ENCODE measurements around the gene STING1. TPM values are rescaled to one million over a fixed set of nuclear protein-coding genes. Genes with fewer than 3 reads are reported as not detected.
"Not testable (repeated sequence)": the region's sequence is repeated elsewhere in the genome, so short reads cannot be mapped to it uniquely, and the experiment has no call there.

Gene STING1
- total RNA-seq (100 to 1,000 TPM; 144 to 204 TPM), polyA plus RNA-seq (100 to 1,000 TPM in 1 of 2 donors, 10 to 100 TPM in 1; 54.3 to 114 TPM)
- long read RNA-seq, donor 1, partial matches to known transcripts: 18 of 28 reads
- long read RNA-seq, donor 1, other reads (novel, unspliced or antisense): 0 of 28 reads
- long read RNA-seq, donor 2, partial matches to known transcripts: 12 of 19 reads
- long read RNA-seq, donor 2, other reads (novel, unspliced or antisense): 0 of 19 reads
- long read RNA-seq, donor 3, transcript TMEM173-201 (8 exons, 1,771 nt): major isoform, 5 of 10 reads
- long read RNA-seq, donor 3, partial matches to known transcripts: 0 of 10 reads
- long read RNA-seq, donor 3, other reads (novel, unspliced or antisense): 0 of 10 reads
- long read RNA-seq, donor 4, partial matches to known transcripts: 0 of 2 reads
- long read RNA-seq, donor 4, other reads (novel, unspliced or antisense): 0 of 2 reads
- long read RNA-seq, donor 5, partial matches to known transcripts: 16 of 23 reads
- long read RNA-seq, donor 5, other reads (novel, unspliced or antisense): 0 of 23 reads

- Histone ChIP-seq H3K27me3 (ENCODE audit: control insufficient read depth in 3 of 3, insufficient read depth in 3 of 3, low read length in 2 of 3) (no peaks in the 10 kb centered on the region), H3K27ac (ENCODE audit: low read depth in 1 of 2, low read length in 1 of 2) (peak within 1 kb of the TSS; percentile 81 to 96), H3K36me3 (ENCODE audit: control insufficient read depth in 4 of 4, insufficient read depth in 4 of 4, low read length in 4 of 4) (peaks cover 0 to 19% (median 4%) of the 10 kb centered on the region in 4 donors), H3K4me1 (ENCODE audit: control insufficient read depth in 5 of 5, insufficient read depth in 5 of 5, low read length in 5 of 5) (peaks cover 0 to 25% (median 8%) of the 10 kb centered on the region in 5 donors), H3K4me3 (peak within 1 kb of the TSS; percentile 56), H3K9ac (ENCODE audit: insufficient read depth in 1 of 2, low read length in 2 of 2) (peak within 1 kb of the TSS; percentile 72 to 97), H3K9me3 (ENCODE audit: control insufficient read depth in 4 of 4, insufficient read depth in 3 of 4, low read length in 3 of 4) (no peaks in the 10 kb centered on the region)
- peak; percentile 94 to 98 (median 97) for DNase-seq
- ATAC-seq (ENCODE audit: insufficient read depth, low FRiP score): peak; percentile 79
- 0% methylated on average over 19 of the region's 19 CpGs for WGBS, 2 donors
- TF ChIP-seq, protein P1, sequence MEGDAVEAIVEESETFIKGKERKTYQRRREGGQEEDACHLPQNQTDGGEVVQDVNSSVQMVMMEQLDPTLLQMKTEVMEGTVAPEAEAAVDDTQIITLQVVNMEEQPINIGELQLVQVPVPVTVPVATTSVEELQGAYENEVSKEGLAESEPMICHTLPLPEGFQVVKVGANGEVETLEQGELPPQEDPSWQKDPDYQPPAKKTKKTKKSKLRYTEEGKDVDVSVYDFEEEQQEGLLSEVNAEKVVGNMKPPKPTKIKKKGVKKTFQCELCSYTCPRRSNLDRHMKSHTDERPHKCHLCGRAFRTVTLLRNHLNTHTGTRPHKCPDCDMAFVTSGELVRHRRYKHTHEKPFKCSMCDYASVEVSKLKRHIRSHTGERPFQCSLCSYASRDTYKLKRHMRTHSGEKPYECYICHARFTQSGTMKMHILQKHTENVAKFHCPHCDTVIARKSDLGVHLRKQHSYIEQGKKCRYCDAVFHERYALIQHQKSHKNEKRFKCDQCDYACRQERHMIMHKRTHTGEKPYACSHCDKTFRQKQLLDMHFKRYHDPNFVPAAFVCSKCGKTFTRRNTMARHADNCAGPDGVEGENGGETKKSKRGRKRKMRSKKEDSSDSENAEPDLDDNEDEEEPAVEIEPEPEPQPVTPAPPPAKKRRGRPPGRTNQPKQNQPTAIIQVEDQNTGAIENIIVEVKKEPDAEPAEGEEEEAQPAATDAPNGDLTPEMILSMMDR (IDR thresholded peaks at IDR 0.05; ENCODE audit: control extremely low read depth, extremely low read depth): no peak
These were observed at the start of gene STING1 for GRCh38 chr5:139482050-139482889. Gene STING1, minus strand, starts transcription at chr5:139482758. Its CDS starts 1,054 bp downstream, at chr5:139481704.

GRCh38 chr5:139531772-139532169, 49.2 kb upstream of the STING1 start:
- no peak for ATAC-seq (ENCODE audit: insufficient read depth, low FRiP score)
- WGBS, 2 donors: 94 to 96% methylated on average over 3 of the region's 3 CpGs

DNA sequence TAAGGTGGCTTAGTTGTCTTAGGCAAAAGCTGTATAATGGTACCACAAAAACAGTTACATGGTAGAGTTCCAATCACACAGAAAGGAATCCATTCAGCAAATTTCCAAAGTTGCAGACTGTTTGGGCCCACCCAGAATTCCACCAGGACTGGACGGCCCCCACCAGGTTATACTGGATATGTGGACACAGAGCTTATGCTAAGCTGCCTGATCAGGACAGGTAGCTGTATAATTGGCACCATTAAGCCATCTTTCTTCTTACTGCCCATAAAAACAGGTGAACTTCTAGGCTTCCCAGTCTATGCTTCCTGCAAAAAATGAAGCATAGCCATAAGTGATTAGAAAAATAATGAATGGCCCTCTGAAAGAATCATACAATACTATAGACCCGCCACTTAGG, 47.5 kb upstream of the STING1 start:
- ATAC-seq (ENCODE audit: insufficient read depth, low FRiP score): not testable (repeated sequence)

More at GRCh38 chr5:139531772-139532169, 49.2 kb upstream of the STING1 start:
- no peak overlapping the region for H3K4me3 ChIP-seq
- TF ChIP-seq, protein P1 (IDR thresholded peaks at IDR 0.05; ENCODE audit: control extremely low read depth, extremely low read depth): no peak
- no peak for DNase-seq
- no peak overlapping the region for H3K9ac ChIP-seq (ENCODE audit: insufficient read depth in 1 of 2, low read length in 2 of 2)
- H3K27me3 ChIP-seq (ENCODE audit: control insufficient read depth in 3 of 3, insufficient read depth in 3 of 3, low read length in 2 of 3): no peaks in the 10 kb centered on the region
- H3K36me3 ChIP-seq (ENCODE audit: control insufficient read depth in 4 of 4, insufficient read depth in 4 of 4, low read length in 4 of 4): no peaks in the 10 kb centered on the region
- H3K4me1 ChIP-seq (ENCODE audit: control insufficient read depth in 5 of 5, insufficient read depth in 5 of 5, low read length in 5 of 5): no peaks in the 10 kb centered on the region
- peaks cover 0 to 2% (median 0%) of the 10 kb centered on the region in 4 donors for H3K9me3 ChIP-seq (ENCODE audit: control insufficient read depth in 4 of 4, insufficient read depth in 3 of 4, low read length in 3 of 4)
- H3K27ac ChIP-seq (ENCODE audit: low read depth in 1 of 2, low read length in 1 of 2): no peak overlapping the region

DNA sequence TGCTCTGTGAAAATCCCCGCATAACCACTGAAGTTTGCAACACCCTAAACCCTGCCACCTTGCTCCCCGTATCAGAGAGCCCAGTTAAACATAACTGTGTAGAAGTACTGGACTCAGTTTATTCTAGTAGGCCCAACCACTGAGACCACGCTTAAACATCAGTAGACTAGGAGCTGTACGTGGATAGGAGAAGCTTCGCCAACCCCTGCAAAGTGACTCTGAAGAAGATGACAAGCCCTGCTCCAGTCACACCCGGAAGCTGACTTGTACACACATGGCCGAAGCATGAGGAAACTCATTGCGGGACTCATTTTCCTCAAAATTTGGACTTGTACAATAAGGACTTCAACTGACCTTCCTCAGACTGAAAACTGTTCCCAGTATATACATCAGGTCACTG, 46.1 kb upstream of the STING1 start:
- H3K9me3 ChIP-seq (ENCODE audit: control insufficient read depth in 4 of 4, insufficient read depth in 3 of 4, low read length in 3 of 4); H3K9ac ChIP-seq (ENCODE audit: insufficient read depth in 1 of 2, low read length in 2 of 2); ATAC-seq (ENCODE audit: insufficient read depth, low FRiP score); DNase-seq; H3K36me3 ChIP-seq (ENCODE audit: control insufficient read depth in 4 of 4, insufficient read depth in 4 of 4, low read length in 4 of 4); H3K27ac ChIP-seq (ENCODE audit: low read depth in 1 of 2, low read length in 1 of 2); H3K4me1 ChIP-seq (ENCODE audit: control insufficient read depth in 5 of 5, insufficient read depth in 5 of 5, low read length in 5 of 5); H3K4me3 ChIP-seq; H3K27me3 ChIP-seq (ENCODE audit: control insufficient read depth in 3 of 3, insufficient read depth in 3 of 3, low read length in 2 of 3): not testable (repeated sequence)
- 92 to 98% methylated on average over 8 of the region's 8 CpGs for WGBS, 2 donors

More for the DNA sequence above, 47.5 kb upstream of the STING1 start:
- H3K4me1 ChIP-seq (ENCODE audit: control insufficient read depth in 5 of 5, insufficient read depth in 5 of 5, low read length in 5 of 5); H3K4me3 ChIP-seq; H3K36me3 ChIP-seq (ENCODE audit: control insufficient read depth in 4 of 4, insufficient read depth in 4 of 4, low read length in 4 of 4); H3K27me3 ChIP-seq (ENCODE audit: control insufficient read depth in 3 of 3, insufficient read depth in 3 of 3, low read length in 2 of 3); H3K27ac ChIP-seq (ENCODE audit: low read depth in 1 of 2, low read length in 1 of 2); DNase-seq; H3K9me3 ChIP-seq (ENCODE audit: control insufficient read depth in 4 of 4, insufficient read depth in 3 of 4, low read length in 3 of 4); H3K9ac ChIP-seq (ENCODE audit: insufficient read depth in 1 of 2, low read length in 2 of 2): not testable (repeated sequence)
- 96 to 98% methylated on average over 2 of the region's 2 CpGs for WGBS, 2 donors

DNA sequence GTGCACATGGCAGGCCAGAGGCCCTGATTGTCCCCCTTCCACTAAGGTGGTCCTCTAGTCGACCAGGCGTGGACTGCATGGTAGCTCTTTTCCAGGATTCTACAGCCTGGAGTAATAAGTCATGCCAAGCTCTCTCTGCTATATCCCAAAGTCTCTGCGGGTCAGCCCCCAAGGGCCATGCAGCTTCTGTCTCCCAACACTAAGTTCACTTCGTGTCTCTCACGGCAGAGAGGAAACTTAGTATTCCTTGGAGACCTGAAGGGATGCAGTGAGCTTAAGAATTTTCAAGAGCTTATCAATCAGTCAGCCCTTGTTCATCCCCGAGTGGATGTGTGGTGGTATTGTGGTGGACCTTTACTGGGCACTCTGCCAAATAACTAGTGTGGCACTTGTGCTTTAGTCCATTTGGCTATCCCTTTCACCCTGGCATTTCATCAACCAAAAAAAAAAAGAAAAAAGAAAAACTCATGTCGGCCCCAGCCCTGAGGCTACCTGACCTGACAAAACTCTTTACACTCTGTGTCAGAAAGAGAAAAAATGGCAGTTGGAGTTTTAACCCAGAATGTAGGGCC, 45.4 kb upstream of the STING1 start:
- 78 to 79% methylated on average over 7 of the region's 7 CpGs for WGBS, 2 donors
- not testable (repeated sequence) for H3K4me1 ChIP-seq (ENCODE audit: control insufficient read depth in 5 of 5, insufficient read depth in 5 of 5, low read length in 5 of 5); DNase-seq; H3K27ac ChIP-seq (ENCODE audit: low read depth in 1 of 2, low read length in 1 of 2); H3K9ac ChIP-seq (ENCODE audit: insufficient read depth in 1 of 2, low read length in 2 of 2); H3K9me3 ChIP-seq (ENCODE audit: control insufficient read depth in 4 of 4, insufficient read depth in 3 of 4, low read length in 3 of 4); H3K4me3 ChIP-seq; H3K27me3 ChIP-seq (ENCODE audit: control insufficient read depth in 3 of 3, insufficient read depth in 3 of 3, low read length in 2 of 3); H3K36me3 ChIP-seq (ENCODE audit: control insufficient read depth in 4 of 4, insufficient read depth in 4 of 4, low read length in 4 of 4); ATAC-seq (ENCODE audit: insufficient read depth, low FRiP score)

GRCh38 chr5:139527090-139527470, 44.5 kb upstream of the STING1 start:
- H3K4me3 ChIP-seq; H3K4me1 ChIP-seq (ENCODE audit: control insufficient read depth in 5 of 5, insufficient read depth in 5 of 5, low read length in 5 of 5): not testable (repeated sequence)

More at GRCh38 chr5:139527090-139527470, 44.5 kb upstream of the STING1 start:
- not testable (repeated sequence) for H3K36me3 ChIP-seq (ENCODE audit: control insufficient read depth in 4 of 4, insufficient read depth in 4 of 4, low read length in 4 of 4); DNase-seq; H3K9me3 ChIP-seq (ENCODE audit: control insufficient read depth in 4 of 4, insufficient read depth in 3 of 4, low read length in 3 of 4); ATAC-seq (ENCODE audit: insufficient read depth, low FRiP score); H3K9ac ChIP-seq (ENCODE audit: insufficient read depth in 1 of 2, low read length in 2 of 2); H3K27me3 ChIP-seq (ENCODE audit: control insufficient read depth in 3 of 3, insufficient read depth in 3 of 3, low read length in 2 of 3); H3K27ac ChIP-seq (ENCODE audit: low read depth in 1 of 2, low read length in 1 of 2)
- 77 to 87% methylated on average over 2 of the region's 2 CpGs for WGBS, 2 donors

Data from lung (tissue), 16 donors.